Fibroblast of peridontal ligament (primary cell): ENCODE data around the gene CST3.
"Not testable (repeated sequence)": the region's sequence is repeated elsewhere in the genome, so short reads cannot be mapped to it uniquely, and the experiment has no call there.

Experiments used
- DNase-seq: peaks from one replicate; pipeline ENCODE4 v3.0.0-alpha.2; 2010; ENCODE audit errors: extremely low read depth

CST3 gene

GRCh38 chr20:23628402-23629016 is 9.2 kb downstream of the CST3 start:
- DNase-seq: no peak

GRCh38 chr20:23627501-23627900 is 10.3 kb downstream of the CST3 start:
- DNase-seq: no peak

- no peak for DNase-seq
Observed at GRCh38 chr20:23626040-23626620, 11.6 kb downstream of the CST3 start.

- no peak for DNase-seq
Observed at GRCh38 chr20:23625236-23625964, 12.4 kb downstream of the CST3 start.

- no peak for DNase-seq
Observed at GRCh38 chr20:23624324-23624691, 13.4 kb downstream of the CST3 start.

GRCh38 chr20:23623666-23624323 is 14.0 kb downstream of the CST3 start:
- no peak for DNase-seq

- peak; percentile 89 for DNase-seq
Observed at GRCh38 chr20:23622839-23623343, 14.9 kb downstream of the CST3 start.

GRCh38 chr20:23622401-23622800 is 15.4 kb downstream of the CST3 start:
- not testable (repeated sequence) for DNase-seq

GRCh38 chr20:23620670-23621386 is 16.9 kb downstream of the CST3 start:
- not testable (repeated sequence) for DNase-seq

GRCh38 chr20:23614163-23614562 is 23.6 kb downstream of the CST3 start:
- no peak for DNase-seq

- DNase-seq: no peak
Observed at GRCh38 chr20:23613676-23614075, 24.1 kb downstream of the CST3 start.

- DNase-seq: no peak
Observed at GRCh38 chr20:23612396-23612795, 25.4 kb downstream of the CST3 start.

GRCh38 chr20:23609486-23610109 is 28.2 kb downstream of the CST3 start:
- DNase-seq: no peak

- no peak for DNase-seq
Observed at GRCh38 chr20:23608251-23608846, 29.4 kb downstream of the CST3 start.

GRCh38 chr20:23607497-23608245 is 30.1 kb downstream of the CST3 start:
- DNase-seq: no peak

GRCh38 chr20:23606652-23607049 is 31.1 kb downstream of the CST3 start:
- peak; percentile 71 for DNase-seq

GRCh38 chr20:23605867-23606651 is 31.7 kb downstream of the CST3 start, which contains the start of gene CST9:
Gene CST9, minus strand, starts transcription at chr20:23605917. Its CDS starts 53 bp downstream, at chr20:23605864.
- no peak for DNase-seq

GRCh38 chr20:23604306-23604705 is 33.4 kb downstream of the CST3 start:
- no peak for DNase-seq

- no peak for DNase-seq
Observed at GRCh38 chr20:23603321-23603720, 34.4 kb downstream of the CST3 start.
